Lower leg skin (tissue), 4 donors: ENCODE data around the gene RHBDF1. TPM values are rescaled to one million over a fixed set of nuclear protein-coding genes. Genes with fewer than 3 reads are reported as not detected.
"Not testable (repeated sequence)": the region's sequence is repeated elsewhere in the genome, so short reads cannot be mapped to it uniquely, and the experiment has no call there.

Experiments used
- DNase-seq, 2 donors: peaks; one replicate each; pipeline ENCODE4 v3.0.0-alpha.2; 2019; ENCODE audit warnings: low spot score in 2 of 2
- H3K4me3 ChIP-seq: fragments of 200-600 bp; sonication (generic); 2 replicates; pipeline ENCODE4 v1.5.1; 2017; ENCODE audit warnings: mild to moderate bottlenecking, low read depth; ENCODE audit not compliant: poor library complexity, severe bottlenecking
- CTCF ChIP-seq, 3 donors: fragments of 450-650 bp; IDR thresholded peaks; one replicate each; pipeline ENCODE4 v1.5.1; 2016; ENCODE audit warnings: antibody characterized with exemption in 3 of 3, mild to moderate bottlenecking in 3 of 3, moderate library complexity in 2 of 3
- POLR2A ChIP-seq, 2 donors: fragments of 450-650 bp; IDR thresholded peaks; one replicate each; pipeline ENCODE4 v1.6.1; 2016 to 2017; ENCODE audit warnings: antibody characterized with exemption in 2 of 2, mild to moderate bottlenecking in 1 of 2, moderate library complexity in 1 of 2
- WGBS, 2 donors: methylation state at CpG; one replicate each; pipeline ENCODE4 v1.1.5; 2018; 5-methylcytosine and 5-hydroxymethylcytosine counted together
- intact Hi-C: fragments of 100-400 bp; cut with DNase I; formaldehyde crosslinking; loops from one replicate; pipeline ENCODE4 v1.15.0; 2023; ENCODE audit warnings: low total_unique reads
- microRNA-seq, 2 donors: library from miRNA; unstranded; fragments of <30 nt; microRNA quantifications; one replicate each; pipeline ENCODE4, GENCODE V29; 2016; ENCODE audit warnings: borderline replicate concordance in 2 of 2, borderline number of aligned reads in 1 of 2
- total RNA-seq, 4 donors: library from RNA; depleted of rRNA; stranded (reverse); fragments of >200 nt; gene quantifications; one replicate each; pipeline ENCODE4 v1.1.0, GENCODE V29; 2016

RHBDF1 gene
- total RNA-seq, 4 donors from 2014 or later, result 38.6 to 45.9 (median 43.6) TPM

- 96 to 98% methylated on average over 8 to 15 of the region's 20 CpGs for WGBS, 2 donors
- intact Hi-C loops, result not testable (repeated sequence)
Observed at GRCh38 chr16:17062-17765, 55.2 kb downstream of the RHBDF1 start.

GRCh38 chr16:10772-11171 lies 61.7 kb downstream of the RHBDF1 start:
- 30 to 39% methylated on average over 4 to 10 of the region's 27 CpGs for WGBS, 2 donors
- H3K4me3 ChIP-seq, intact Hi-C loops: not testable (repeated sequence)
- peak; percentile 98 to 100 for DNase-seq

More at GRCh38 chr16:17062-17765, 55.2 kb downstream of the RHBDF1 start:
- DNase-seq, H3K4me3 ChIP-seq: not testable (repeated sequence)

- TF ChIP-seq CTCF (IDR thresholded peaks at IDR 0.05), result no peak
- TF ChIP-seq POLR2A (IDR thresholded peaks at IDR 0.05), result no peak
- WGBS, 2 donors, result 62 to 82% methylated on average over 25 to 48 of the region's 48 CpGs
- intact Hi-C loops, result no loop called here
- DNase-seq, result peak in 1 of 2 donors; percentile 92
- H3K4me3 ChIP-seq, result no peak overlapping the region
Observed at GRCh38 chr16:9903-10665, 62.3 kb downstream of the RHBDF1 start.

Small RNAs within 50 kb of the gene (microRNA-seq; reads per million reads assigned to microRNA genes)
- 0 reads per million in 2 donors for gene MIR6859-4

Other genes with a start within 250 kb of the RHBDF1 start
- 1 to 10 TPM; 1.1 to 6.0 (median 3.0) TPM for gene POLR3K, start 19.0 kb downstream of the RHBDF1 start, total RNA-seq
- gene SNRNP25, start 18.8 kb downstream of the RHBDF1 start, total RNA-seq, result 10 to 100 TPM in 3 of 4 donors, 1 to 10 TPM in 1; 6.3 to 12.0 (median 10.4) TPM
- gene MPG, start 5.6 kb upstream of the RHBDF1 start, total RNA-seq, result 10 to 100 TPM; 46.8 to 84.8 (median 61.0) TPM
- 10 to 100 TPM; 20.3 to 33.9 (median 23.6) TPM for gene NPRL3, start 66.0 kb upstream of the RHBDF1 start, total RNA-seq
- not detected for gene HBZ, start 80.0 kb upstream of the RHBDF1 start, total RNA-seq
- not detected for gene HBM, start 93.3 kb upstream of the RHBDF1 start, total RNA-seq
- 100 to 1,000 TPM in 1 of 4 donors, 10 to 100 TPM in 2, 1 to 10 TPM in 1; 1.3 to 348 (median 64.4) TPM for gene HBA2, start 100.2 kb upstream of the RHBDF1 start, total RNA-seq
- 100 to 1,000 TPM in 2 of 4 donors, 10 to 100 TPM in 1, 1 to 10 TPM in 1; 2.5 to 474 (median 180) TPM for gene HBA1, start 104.0 kb upstream of the RHBDF1 start, total RNA-seq
- gene HBQ1, start 107.8 kb upstream of the RHBDF1 start, total RNA-seq, result 1 to 10 TPM in 1 of 4 donors, not detected in 3; 1.7 TPM
- 100 to 1,000 TPM in 1 of 4 donors, 10 to 100 TPM in 3; 38.4 to 111 (median 43.5) TPM for gene LUC7L, start 156.8 kb upstream of the RHBDF1 start, total RNA-seq
- 100 to 1,000 TPM in 3 of 4 donors, 10 to 100 TPM in 1; 61.4 to 123 (median 110) TPM for gene FAM234A, start 162.2 kb upstream of the RHBDF1 start, total RNA-seq
- 1 to 10 TPM in 2 of 4 donors, under 1 TPM in 2; 0.08 to 2.7 (median 1.6) TPM for gene RGS11, start 203.3 kb upstream of the RHBDF1 start, total RNA-seq
- gene ARHGDIG, start 208.0 kb upstream of the RHBDF1 start, total RNA-seq, result not detected
- gene PDIA2, start 210.5 kb upstream of the RHBDF1 start, total RNA-seq, result under 1 TPM in 3 of 4 donors, not detected in 1; 0.12 to 0.45 (median 0.23) TPM